RPMI7951 (cell line): ENCODE results near the gene COMMD1. TPM values are rescaled to one million over a fixed set of nuclear protein-coding genes. Genes with fewer than 3 reads are reported as not detected.
A peak's percentile ranks its signal among the peaks of the same experiment; 100 is the strongest.
"Not testable (repeated sequence)": the region's sequence is repeated elsewhere in the genome, so short reads cannot be mapped to it uniquely, and the experiment has no call there.

Experiments used
- DNase-seq: peaks from one replicate; pipeline ENCODE4 v3.0.0-alpha.2; 2012; ENCODE audit warnings: low read depth
- total RNA-seq: library from RNA; depleted of rRNA; stranded (reverse); fragments of >200 nt; shearing (Covaris generic); gene quantifications from 2 replicates; pipeline ENCODE4 v1.2.3, GENCODE V29; 2014

Gene COMMD1
- total RNA-seq, 1 experiment from 2014 or later: 78.7 TPM

DNA sequence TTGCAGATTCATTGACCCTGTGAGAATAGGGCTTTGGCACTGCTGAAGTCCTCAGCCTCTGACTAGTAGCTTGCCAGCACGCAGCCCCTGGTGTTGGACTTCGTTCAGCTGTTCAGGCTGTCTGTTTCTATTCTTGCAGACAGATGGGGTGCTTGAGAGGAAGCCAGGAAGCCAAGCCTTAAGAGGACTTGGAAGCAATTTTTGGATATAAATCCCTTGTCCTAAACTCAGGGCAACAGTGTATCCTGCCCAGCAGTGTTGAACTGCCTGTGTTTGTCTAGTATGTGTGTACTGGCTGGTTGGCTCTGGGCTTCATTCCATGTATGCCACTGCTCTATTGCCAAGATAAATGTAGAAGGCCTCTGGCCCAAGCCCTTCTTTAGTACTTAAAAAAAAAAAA lies 108.6 kb downstream of the COMMD1 start:
- peak; percentile 33 for DNase-seq

DNA sequence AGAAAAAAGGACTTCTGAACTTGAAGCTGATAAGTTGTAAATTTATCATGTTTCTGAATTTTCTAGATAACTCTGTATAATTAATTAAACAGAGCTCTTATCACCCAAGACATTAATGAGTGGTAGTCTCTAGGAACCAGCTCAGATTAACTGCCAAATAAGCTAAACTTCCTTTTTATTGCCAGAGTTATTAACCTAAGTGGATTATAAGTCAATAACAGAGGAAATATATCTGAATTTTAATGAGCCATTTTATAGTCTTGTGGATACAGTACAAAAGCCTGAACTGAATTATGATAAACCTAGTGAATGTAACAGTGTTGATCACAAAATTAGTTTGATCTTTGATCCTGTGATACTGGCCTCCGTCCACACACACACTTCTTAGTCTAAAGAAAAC lies 111.5 kb downstream of the COMMD1 start:
- no peak for DNase-seq

DNA sequence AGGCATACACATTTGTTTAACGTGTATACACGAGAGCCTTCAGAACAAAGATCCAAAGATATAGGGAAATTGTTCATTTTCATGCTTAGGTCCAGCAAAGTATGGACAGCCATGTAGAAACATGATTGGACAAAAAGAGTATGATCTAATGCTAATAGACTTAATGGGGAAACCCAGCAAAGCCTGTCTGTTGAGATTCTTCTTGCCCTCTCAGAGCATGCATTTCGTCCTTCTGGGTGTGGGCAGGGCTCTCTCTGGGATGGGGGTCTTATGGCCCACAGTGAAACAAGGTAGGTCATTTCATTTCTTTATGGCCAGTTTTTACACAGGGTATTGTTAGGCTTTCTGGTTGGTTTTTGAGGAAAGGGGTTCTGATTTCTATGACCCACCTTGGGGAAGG lies 124.4 kb downstream of the COMMD1 start:
- DNase-seq: no peak

DNA sequence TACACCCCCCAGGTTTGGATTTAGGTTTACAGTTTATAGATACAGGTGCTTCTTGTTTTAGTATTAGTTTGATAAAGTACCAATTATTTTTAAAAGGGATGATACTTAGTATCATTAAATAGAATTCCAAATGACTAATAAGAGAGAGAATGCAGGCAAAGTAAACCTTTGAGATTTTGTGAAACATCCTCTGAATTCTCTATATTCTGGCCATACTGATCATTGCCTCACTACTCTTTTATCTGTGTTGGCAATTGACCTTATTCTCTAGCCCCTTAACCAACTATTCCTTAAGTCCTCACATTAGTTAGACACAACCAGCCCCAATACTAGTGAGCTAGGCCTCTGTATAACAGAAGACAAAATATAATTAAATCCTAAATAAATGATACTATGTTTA lies 125.4 kb downstream of the COMMD1 start:
- DNase-seq: no peak

DNA sequence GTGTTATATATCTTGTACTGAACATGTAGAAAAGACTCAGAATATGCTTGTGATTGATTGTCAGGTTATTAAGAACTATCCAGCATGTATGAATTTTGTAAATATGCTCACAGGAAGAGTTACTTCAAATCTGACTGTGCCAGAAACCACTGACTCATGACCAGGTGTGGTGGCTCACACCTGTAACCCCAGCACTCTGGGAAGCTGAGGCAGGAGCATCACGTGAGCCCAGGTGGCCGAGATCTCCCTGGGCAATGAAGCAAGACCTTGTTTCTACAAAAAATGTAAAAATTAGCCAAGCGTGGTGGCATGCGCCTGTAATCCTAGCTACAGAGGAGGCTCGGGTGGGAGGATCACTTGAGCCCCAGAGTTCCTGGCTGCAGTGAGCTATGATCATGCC lies 126.6 kb downstream of the COMMD1 start:
- no peak for DNase-seq

DNA sequence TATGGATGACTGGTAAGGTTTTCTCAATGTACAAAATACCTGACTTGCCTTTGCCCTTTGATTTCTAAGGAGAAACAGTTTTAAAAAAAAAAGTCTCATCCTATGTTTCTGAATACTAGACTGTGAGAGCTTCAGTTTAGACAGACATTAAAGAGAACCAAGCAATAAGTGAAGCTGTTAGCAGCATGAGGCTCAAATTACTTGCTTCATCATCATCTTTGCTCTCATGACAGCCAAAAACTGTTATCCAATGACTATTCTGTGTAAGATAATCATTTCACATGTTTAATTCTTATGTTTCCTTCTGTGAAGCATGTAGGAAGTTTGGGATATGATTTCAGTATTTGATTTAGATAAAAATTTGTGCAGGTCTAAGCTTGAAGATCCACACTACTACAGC lies 129.2 kb downstream of the COMMD1 start:
- DNase-seq: no peak

DNA sequence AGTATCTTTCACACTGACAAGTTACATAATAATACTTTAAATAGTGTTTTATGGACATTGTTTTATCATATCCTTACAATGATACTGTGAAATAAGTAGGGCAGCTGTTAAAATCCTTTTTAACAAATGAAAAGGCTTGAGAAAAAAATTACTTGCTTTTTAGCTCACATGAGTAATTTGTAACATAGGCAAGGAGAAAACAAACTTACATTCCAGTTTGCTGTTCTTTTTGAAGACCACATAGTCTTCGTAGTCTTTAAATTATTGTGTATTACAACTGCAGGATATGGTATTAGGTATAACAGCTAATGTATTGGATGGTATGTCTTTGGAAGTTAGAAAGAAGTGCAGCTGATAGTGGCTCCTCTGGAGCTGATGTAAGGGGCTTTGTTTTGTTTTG lies 130.8 kb downstream of the COMMD1 start:
- no peak for DNase-seq

DNA sequence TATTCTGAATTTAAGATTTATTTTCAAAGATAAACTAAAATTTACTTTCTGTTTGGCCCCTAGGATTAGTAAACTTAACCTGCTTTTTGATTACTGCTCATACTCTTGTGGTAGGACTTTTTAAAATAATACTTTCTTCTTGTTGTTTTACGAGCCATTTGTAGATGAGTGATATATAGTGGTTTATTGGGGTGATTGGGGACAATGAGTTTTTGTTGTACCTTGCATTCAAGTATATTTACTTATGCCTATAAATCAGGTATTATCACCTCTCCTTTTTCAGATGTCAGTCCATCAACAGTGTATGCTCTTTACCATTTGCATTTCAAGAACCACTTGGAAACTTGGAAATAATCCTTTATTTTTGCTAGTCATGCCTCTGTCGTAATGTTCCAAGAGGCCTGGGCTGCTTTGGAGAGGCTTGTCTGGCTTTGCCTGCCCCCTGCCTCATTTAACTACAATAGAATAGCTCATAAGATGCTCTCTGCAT lies 131.3 kb downstream of the COMMD1 start:
- DNase-seq: no peak

DNA sequence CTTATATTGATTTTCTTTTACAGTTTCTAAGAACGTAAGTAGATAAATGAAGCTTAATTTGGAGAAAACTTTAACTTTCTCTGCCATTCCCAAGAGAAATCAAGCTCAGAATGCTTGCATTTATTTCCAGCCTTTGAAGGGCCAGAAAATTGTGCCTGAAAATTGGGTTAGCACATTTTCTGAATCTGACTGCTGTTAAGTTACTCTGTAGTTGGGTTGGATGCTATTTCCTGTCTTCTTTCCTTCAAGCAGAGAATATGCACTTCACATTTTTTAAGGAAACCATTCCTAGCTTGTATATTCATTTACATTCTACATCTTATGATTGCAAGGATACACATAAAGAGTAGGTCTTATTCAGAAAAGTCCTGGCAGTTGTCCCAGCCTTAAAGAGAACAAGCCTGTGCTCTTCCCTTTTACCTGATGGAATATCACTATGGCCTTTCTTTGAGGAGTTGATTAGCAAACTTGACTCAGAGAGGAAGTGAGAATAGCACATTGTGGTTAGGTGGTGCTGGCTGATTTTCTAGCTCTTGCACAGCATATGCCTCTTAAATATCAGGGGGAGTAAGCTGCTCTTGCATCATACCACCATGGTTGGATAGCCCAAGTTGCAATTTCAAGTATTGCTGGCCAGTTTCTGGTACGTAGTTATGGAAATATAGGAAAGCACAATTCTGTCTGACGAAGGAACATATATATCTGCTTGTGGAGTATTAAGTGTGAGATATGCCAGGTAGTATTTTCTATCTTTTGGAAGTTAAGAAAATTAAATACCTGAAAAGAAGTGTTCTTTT lies 133.7 kb downstream of the COMMD1 start:
- DNase-seq: peak; percentile 61

DNA sequence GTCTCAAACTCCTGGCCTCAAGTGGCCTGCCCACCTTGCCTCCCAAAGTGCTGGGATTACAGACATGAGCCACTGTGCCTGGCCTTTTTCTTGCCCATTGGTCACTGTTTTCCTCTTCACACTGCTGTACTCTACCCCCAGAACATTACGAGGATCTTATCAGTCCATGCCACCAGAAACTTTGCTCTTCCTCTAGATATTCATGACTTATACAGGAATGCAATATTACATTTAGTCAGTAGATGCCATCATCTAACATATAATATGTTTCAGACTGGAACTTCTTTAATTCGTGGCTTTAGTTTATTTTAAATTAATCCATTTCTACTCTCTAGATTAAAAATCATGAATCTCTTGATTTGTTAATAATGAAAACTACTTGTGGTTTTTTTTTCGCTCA lies 135.5 kb downstream of the COMMD1 start:
- DNase-seq: no peak

DNA sequence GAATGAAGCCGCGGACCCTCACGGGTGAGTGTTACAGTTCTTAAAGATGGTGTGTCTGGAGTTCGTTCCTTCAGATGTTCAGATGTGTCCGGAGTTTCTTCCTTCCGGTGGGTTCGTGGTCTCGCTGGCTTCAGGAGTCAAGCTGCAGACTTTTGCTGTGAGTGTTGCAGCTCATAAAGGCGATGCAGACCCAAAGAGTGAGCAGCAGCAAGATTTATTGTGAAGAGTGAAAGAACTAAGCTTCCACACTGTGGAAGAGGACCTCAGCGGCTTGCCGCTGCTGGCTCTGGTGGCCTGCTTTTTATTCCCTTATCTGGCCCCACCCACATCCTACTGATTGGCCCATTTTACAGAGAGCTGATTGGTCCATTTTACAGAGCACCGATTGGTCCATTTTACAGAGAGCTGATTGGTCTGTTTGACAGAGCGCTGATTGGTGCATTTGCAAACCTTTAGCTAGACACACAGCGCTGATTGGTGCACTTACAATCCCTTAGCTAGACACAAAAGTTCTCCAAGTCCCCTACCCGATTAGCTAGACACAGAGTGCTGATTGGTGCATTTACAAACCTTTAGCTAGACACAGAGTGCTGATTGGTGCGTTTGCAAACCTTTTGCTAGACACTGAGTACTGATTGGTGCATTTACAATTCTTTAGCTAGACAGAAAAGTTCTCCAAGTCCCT lies 136.4 kb downstream of the COMMD1 start:
- DNase-seq: not testable (repeated sequence)

DNA sequence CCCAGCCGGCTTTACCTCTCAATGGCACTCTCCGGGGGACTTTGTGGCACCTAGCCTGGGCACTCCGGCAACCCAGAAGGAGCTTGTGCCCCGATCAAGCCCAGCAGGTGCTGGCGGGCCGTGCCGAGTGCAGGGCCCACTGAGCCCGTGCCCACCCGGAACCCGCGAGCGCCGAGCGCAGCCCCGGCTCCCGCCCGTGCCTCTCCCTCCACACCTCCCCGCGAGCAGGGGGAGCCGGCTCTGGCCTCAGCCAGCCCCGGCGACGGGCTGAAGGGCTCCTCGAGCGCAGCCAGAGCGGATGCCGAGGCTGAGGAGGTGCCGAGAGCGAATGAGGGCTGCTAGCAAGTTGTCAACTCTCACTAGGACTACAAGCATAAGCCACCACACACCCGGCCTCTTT lies 136.9 kb downstream of the COMMD1 start:
- no peak for DNase-seq

DNA sequence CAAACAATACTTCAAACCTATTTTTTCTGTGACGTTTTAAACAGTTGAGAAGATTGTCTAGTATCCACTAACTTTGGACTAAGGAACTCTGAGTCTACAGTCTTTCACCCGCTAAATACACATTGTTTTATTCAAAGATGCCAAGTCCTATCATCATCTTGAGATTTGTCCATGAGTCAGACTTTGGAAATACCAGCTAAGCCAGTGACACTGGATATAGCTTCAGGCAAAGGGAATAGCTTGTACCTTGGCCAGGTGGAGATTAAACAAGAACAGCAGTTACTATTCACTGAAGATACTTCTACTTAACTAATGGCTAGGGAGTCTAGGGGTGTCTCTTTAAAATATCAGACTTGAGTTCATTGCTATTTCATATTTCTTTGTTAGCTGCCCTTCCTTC lies 137.5 kb downstream of the COMMD1 start:
- no peak for DNase-seq

DNA sequence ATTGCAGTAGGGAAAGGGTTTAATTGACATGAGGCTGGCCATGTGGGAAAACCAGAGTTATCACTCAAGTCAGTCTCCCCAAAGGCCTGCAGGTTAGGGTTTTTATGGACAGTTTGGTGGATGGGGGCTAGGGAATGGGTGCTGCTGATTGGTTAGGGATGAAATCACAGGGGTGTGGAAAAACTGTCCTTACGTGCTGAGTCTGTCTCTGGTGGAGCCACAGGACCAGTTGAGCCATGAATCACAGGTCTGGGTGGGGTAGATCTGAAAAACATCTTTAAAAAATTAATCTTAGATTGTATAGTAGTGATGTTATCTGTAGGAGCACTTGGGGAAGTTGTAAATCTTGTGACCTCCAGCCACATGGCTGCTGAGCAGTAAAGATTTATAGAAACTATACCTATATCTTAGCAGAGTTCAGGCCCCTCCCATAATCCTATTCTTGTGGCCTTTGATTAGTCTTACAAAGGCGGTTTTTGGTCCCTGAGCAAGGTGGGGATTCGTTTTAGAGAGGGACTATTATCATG lies 139.6 kb downstream of the COMMD1 start:
- no peak for DNase-seq

DNA sequence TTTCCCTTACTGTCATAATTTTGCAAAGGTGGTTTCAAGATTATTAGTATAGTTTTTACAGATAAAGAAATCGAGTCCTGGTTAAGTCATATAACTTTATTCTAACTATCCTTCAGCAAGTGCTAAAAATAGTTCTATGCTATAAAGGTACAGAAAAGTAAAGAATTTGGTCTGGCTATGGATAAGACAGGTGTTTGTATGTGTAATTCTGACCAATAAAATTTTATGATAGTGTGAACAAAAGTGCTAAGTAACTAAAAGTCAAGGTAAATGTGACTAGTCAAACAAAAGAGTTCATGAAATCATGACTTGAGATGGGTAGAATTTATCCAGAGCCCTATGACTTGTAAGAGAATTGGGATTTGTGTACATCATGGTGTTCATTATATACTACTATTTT lies 140.7 kb downstream of the COMMD1 start:
- no peak for DNase-seq

DNA sequence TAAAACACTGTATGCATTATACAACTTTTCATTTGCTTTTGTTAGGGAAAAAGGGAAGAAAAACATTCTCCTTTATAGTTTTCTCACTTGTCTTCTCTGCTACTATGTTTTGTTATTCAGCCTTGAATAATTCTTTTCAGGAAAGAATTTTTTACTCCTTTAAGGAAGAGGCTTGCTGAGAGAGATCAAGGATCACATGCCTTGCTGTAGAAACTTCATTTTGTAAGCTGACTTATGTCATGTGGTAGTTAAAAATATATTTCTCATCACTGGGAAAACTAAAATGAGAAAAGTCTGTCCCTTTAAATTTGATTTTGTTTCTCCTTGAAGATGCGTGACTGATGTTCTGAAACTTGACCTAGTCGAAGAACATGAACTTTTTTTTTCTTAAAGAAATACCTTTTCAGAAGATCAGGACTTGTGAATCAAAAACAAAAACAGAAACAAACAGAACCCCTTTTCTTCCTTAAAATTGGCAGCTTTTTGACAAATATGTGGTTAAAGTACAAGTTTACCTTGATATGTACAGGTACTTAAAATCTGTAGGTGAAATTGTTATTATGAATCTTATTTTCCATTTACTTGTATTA lies 145.1 kb downstream of the COMMD1 start:
- no peak for DNase-seq

DNA sequence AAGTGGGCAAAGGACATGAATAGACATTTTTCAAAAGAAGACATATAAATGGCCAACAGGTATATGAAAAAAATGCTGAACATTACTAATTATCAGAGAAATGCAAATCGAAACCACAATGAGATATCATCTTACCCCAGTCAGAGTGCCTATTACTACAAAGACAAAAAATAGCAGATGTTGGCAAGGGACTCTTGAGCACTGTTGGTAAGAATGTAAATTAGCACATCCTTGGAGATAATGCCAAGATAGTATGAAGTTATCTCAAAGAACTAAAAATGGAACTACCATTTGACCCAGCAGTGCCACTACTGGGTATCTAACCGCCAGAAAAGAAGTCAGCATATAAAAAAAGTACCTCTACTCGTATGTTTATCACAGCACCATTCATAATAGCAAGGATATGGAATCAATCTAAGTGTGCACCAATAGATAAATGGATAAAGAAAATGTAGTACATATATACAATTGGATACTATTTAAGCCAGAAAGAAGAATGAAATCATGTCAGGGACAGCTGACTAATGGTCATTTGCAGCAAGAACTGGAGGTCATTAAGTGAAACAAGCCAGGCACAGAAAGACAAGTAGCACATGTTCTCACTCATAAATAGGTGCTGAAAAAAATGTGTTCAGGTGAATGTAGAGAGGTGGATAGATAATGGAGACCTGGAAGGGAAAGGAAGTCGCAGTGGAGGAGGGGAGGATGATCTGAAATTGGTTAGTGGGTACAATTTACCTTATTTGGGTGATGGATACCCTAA lies 148.7 kb downstream of the COMMD1 start:
- DNase-seq: no peak

DNA sequence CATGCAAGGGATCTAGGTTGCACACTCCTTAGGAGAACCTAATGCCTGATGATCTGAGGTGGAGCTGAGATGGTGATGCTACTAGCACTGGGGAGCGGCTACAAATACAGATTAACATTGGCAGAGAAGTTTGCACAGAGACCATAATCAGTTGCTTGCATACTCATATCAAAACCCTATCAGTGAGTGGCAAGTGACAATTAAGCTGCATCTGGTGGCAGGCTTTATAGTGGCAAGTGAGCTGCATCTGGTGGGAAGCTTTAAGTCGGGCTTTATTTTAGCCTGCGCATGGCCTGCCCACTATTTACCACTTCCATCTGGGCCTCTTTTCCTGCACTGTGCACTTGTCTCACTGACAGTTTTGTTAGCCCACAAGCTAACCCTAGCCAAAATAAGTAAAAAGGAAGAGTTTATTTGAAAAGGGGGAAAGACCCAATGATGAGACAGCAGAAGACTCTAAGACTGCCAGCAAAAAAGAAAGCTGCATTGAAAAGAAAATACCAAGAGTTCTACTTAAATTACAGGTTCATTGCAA lies 149.5 kb downstream of the COMMD1 start:
- no peak for DNase-seq

DNA sequence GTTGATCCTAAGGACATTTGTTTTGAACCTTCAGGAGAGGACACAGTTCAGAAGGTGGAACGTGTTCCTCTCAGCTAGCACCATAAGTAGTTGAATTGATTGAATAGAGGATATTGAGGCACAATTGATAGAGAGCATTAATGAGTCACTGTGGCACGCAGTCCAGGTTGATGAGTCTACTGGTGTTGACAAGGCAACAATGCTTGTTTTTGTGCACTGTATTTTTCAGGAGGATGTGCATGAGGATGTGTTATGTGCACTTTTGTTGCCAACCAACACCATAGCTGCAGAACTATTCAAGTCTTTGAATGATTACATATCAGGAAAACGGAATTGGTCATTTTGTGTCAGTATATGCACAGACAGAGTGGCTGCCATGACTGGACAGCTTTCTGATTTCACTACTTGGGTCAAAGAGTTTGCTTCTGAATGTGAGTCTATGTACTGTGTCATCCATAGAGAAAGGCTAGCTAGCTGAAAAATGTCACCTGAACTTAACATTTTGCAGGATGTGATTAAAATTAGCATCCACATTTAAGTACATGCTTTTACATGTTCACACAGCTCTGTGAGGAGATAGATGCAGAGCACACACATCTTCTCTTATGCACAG lies 150.4 kb downstream of the COMMD1 start:
- DNase-seq: no peak

DNA sequence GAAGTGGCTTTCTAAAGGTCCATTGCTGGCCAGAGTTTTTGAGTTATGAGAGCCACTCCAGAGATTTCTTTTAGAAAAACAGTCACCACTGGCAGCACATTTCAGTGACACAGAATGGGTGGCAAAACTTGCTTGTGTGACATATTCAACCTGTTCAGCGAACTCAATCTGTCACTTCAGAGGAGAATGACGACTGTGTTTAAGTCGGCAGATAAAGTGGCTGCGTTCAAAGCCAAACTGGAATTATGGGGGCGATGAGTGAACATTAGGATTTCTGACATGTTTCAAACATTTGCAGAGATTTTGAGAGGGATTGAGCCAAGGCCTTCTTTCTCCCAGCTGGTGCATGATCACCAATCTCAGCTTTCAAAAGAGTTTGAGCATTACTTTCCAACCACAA lies 150.9 kb downstream of the COMMD1 start:
- no peak for DNase-seq

DNA sequence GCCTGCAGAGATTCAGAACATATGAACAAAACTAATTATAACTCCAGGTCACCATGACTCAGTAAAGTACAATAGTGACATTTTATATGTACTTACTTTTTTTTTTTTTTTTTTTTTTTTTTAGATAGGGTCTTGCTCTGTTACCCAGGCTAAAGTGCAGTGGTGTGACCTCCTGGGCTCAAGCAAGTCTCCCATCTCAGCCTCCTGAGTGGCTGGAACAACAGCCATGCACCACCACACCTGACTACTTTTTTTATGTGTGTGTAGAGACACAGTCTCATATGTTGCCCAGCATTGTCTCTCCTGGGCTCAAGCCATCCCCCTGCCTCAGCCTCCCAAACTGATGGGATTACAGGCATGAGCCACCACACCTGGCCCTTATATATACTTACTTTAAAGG lies 159.8 kb downstream of the COMMD1 start:
- no peak for DNase-seq
